GM20000 (cell line): ENCODE measurements around the gene PPP2R5D.

Source experiments
- DNase-seq: peaks from one replicate; pipeline ENCODE4 v3.0.0; 2012; ENCODE audit warnings: low spot score
- CTCF ChIP-seq: IDR thresholded peaks from 2 replicates; pipeline ENCODE4 v1.5.1; 2012; ENCODE audit warnings: mild to moderate bottlenecking, control low read depth; ENCODE audit errors: extremely low read depth, missing control alignments

PPP2R5D gene

GRCh38 chr6:42966571-42966970 lies 17.8 kb upstream of the PPP2R5D start:
- no peak for TF ChIP-seq CTCF
- no peak for DNase-seq

DNA sequence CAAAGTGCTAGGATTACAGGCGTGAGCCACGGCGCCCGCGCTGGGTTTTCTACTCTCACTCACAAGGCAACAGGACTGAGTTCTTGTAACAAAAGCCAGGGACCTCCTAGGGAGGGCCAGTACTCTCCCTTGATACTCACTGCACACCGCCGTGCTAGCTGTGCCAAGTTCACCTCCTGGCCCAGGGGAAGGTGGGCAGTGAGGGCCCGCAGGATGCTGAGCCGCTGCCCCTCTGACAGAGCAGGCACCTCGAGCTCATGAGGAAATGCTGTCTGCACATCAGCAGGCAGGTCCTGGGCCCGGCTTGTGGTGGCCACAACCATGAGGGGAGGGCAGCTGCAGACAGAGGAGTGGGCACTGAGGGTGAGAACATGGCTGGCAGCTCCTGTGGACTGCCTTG lies 17.1 kb upstream of the PPP2R5D start:
- no peak for DNase-seq
- TF ChIP-seq CTCF, result no peak

- DNase-seq, result no peak
- no peak for TF ChIP-seq CTCF
Observed at GRCh38 chr6:42968126-42968701, 16.2 kb upstream of the PPP2R5D start.

DNA sequence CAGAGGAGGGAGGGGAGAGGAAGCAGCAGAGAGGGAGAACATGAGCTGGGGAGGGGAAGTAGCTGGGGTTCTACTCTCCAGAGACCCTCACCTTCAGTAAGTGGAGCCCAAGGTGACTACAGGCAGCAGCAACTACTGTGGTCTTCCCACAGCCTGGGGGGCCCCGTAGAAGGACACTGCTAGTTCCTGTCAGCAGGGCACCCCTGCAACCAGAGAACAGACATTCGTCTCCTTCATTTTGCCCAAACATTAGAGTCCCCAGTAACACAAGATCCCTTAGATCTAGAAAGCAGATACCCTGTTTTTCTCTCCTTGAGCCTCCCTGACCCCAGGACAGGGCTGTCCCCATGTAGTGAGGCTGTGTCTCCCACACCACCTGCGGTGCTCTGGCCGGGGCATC lies 15.6 kb upstream of the PPP2R5D start:
- TF ChIP-seq CTCF, result no peak
- no peak for DNase-seq

GRCh38 chr6:42969431-42969830 lies 14.9 kb upstream of the PPP2R5D start:
- DNase-seq, result no peak
- TF ChIP-seq CTCF, result no peak

DNA sequence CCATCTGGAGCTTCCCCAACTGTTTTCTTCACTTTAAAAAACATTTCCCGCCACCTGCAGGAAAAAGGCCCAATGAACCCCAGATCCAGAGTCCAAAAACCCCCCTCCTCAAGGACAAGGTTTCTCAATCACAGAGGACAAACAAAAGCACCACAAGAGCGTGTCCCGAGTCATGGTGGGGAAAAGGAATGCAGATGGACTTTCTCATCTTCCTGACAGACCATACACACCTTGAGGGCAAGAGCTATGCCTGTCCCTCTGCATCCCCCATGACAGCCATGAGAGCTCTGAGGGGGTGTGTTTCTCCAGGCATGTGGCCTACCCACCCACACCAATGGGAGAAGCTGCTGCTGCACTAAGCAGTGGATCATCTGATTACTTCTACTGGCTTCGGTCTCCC lies 14.4 kb upstream of the PPP2R5D start:
- TF ChIP-seq CTCF, result no peak
- DNase-seq, result no peak

- DNase-seq, result no peak
- TF ChIP-seq CTCF, result no peak
Observed at GRCh38 chr6:42970871-42971612, 13.3 kb upstream of the PPP2R5D start.
